GM04503 (cell line): ENCODE data around the gene TTC9.

ENCODE experiments used
- DNase-seq: peaks from one replicate; pipeline ENCODE4 v3.0.0-alpha.2; 2012; ENCODE audit warnings: low read depth

Gene TTC9

DNA sequence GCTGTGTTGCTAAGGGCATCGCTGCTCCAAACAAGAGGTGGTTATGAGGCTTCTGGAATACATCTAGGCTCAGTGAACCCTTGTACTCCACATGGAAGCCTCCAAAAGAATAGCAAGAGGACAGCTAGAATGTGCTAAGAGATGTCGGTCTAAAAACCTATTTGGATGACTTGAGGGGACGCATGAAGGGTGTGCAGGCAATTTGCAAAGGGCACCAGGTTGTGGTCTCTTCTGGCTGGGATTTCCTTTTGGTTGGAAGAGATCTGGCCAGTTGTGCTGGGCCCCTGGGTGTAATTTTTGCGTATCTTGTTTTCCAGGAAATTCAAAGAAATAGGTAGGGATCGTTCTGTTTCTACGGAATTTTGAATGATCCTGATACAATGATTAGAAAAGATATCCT is 4.2 kb downstream of the TTC9 start:
- no peak for DNase-seq

DNA sequence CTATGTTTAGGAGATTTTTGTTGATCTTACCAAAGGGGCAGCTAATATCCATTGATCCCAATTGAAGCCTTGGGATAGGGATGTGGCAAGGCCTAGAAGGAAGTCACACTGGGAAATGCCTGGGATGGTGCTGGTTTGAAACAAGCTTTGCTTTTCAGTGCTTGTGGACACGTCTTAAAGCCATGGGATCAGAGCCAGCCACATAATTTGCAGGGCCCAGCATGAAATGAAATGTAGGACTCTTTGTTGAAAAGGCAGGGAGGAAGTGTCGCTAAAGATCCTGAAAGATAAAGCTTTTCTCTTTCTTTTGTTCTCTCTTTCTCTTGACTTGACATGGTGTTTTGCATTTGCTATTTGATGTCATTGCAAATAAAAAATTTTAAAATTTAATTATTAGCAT is 5.0 kb downstream of the TTC9 start:
- no peak for DNase-seq

DNA sequence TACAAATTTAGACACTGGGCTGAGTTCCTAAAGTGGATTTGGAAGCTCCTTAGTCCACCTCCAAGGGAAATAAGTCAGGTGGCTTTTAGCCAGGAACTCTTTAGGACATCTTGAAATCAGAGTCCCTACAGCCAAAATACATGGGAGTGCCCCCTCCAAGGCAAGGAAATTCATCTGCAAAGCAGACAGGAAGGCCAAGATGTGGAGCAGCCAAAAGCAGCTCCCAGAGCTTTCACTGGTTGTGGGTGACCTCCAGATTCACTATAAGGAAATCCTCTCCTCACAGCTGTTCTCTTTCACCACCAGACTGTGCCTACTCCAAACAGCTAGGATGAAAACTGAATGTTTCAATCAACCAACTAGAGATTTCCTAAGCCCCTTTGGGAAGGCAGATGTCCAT is 6.6 kb downstream of the TTC9 start:
- DNase-seq, result no peak

DNA sequence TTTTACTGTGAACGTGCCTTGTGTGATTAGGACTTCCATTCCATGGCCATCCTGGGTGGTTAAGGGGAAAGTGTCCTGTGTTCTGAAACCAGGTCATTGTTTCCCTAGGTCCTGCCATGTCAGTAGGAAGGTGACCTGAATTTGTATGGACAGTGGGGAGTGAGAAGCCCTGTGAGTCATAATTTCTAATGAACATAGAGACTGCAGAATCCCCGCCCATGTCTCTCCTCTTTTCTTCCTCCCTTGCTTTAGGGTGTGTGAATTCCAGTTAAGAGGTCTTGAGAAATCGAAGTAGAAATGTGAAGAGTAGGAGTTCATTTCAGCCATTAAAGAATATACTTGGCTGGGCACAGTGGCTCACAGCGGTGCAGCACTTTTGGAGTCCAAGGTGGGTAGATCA is 8.1 kb downstream of the TTC9 start:
- no peak for DNase-seq

DNA sequence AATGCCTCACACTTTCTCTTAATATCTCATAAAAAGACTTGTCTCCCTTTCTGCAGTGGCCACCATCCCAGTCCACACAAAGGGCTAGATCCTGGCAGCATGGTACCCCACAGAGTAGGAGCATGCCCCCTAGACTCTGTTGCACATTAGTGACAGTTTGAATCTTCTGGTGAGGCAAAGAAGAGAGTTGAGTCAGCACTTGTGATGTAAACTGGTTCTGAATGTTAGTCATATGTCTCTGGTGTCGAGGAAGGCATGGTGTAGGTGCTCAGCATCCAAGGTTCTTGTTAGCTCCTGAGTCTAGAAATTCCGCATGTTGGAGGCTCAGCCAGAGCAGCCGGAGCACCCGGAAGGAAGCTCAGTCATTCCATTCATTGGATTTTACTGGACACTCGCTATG is 9.8 kb downstream of the TTC9 start:
- DNase-seq, result no peak

DNA sequence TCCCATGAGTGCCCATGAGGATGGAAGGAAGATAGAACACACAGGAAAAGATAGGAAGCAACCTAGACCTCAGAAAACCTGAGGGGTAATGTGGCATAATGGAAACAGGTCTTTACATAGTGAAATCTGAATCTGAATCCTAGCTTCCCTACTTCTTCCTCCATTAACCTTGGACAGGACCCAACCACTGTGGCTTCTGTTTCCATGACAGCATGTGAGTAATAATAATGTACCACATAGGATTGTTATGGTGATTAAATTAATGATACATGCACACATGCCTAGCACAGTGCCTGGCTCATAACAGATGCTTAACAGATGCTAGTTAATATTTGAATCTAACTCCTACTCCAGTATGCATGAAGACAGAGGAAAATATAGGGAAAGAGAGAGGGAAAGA is 11.2 kb downstream of the TTC9 start:
- no peak for DNase-seq

DNA sequence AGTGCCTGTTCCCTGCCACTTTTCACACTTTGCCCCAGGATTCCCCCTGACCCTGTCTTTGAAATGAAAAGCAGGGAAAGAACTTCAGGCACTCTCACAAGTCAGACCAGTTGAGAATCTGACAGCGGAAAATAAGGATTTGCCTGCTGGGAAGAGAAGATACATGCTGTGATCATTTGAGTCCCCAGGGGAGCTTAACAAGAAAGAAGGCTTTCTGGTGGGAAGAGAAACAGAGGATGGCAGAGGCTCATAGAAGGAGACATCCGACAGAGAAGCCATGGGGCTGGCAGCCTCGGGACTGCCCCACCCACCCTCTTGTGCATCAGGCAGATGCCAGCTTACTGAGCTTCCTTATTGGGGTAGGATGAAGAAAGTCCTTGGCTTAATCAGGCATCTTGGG is 11.9 kb downstream of the TTC9 start:
- DNase-seq, result no peak

DNA sequence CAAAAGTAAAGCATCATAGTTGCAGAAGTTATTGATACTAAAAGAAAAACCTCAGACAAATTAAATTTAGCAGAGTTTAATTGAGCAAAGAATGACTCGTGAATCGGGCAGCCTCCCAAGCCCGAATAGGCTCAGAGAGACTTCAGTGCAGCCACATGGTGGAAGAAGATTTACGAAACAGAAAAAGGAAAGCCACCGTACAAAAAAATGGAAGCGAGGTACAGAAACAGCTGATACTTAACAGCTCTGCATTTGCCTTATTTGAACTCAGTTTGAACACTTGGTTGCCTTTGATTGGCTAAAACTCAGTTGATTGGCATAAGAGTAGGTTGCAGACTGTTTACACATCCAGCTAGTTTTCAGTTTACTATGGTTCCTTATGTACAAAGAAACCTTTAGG is 12.9 kb downstream of the TTC9 start:
- no peak for DNase-seq

DNA sequence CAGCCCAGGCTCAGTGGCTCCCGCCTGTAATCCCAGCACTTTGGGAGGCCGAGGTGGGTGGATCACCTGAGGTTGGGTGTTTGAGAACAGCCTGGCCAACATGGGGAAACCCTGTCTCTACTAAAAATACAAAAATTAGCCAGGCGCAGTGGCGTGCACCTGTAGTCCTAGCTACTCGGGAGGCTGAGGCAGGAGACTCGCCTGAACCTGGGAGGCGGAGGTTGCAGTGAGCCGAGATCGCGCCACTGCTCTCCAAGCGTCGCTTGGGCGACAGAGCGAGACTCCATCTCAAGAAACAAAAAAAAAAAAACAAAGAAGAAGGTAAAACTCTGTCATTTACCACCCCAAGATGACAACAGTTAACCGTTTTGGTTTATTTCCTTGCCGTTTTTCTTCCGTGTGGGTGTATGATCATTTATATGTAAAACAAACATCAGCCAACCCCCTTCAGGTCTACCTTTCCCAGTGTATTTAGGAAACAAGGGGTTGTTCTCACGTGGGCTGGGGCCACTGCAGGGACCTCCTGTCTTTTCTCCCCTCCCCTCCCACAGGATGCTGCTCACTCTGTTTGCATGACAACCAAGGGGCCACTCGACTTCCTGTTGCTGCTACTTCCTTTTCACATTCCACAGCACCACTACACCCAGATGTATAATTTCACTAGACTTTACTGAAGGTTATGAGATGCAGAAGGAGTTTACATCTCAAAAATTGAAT is 13.6 kb downstream of the TTC9 start:
- no peak for DNase-seq

DNA sequence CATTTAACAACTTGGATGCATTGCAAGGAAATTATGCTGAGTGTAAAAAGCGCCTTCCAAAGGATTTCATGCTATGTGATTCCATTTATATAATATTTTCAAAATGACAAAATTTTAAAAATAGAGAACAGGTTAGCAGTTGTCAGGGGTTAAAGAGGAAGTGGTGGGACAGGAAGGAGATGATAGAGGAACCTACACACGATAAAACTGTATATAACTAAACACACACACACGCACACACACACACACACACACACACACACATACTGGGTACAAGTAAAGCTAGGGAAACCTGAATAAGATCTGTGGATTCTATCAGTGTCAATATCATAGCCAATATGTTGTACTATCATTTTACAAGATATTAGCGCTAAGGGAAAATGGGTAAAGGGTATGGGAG is 17.2 kb downstream of the TTC9 start:
- DNase-seq, result no peak

DNA sequence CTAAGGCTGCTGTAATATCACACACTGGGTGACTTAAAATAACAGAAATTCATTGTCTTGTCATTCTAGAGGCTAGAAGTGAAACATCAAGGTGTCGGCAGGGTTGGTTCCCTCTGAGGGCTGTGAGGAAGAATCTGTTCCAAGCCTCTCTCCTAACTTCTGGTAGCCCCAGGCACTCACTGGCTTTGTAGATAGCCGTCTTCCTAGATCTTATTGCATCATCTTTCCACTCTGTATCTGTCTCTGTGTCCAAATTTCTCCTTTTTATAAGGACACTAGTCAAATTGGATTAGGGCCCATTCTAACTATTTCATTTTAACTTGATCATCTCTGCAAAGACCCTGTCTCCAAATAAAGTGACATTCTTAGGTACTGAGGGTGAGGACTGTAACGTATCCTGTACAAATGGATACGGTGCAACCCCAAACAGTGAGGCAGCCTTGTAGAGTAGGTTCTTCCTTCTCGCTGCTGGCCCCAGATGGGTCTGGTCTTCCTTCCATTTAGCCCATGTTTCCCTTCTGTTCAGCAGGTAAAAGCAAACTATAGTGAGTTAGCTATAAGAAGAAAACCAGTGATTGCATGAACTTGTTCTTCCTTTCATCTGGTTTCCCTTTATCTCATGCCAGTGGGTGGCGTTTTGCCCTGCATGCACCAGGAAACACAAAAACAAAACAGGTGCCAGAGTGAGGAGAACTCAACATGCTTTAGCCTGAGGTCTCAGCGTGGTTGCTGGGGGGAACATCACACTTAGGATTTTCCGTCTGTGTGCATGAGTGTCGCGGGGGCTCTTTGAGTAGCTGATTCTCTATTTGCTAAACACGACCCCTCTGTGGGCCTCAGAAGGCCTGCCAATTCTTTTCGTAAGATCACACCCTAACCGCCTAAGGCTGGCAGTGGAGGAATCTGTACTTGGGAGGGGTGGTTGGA is 19.5 kb downstream of the TTC9 start:
- DNase-seq, result no peak

DNA sequence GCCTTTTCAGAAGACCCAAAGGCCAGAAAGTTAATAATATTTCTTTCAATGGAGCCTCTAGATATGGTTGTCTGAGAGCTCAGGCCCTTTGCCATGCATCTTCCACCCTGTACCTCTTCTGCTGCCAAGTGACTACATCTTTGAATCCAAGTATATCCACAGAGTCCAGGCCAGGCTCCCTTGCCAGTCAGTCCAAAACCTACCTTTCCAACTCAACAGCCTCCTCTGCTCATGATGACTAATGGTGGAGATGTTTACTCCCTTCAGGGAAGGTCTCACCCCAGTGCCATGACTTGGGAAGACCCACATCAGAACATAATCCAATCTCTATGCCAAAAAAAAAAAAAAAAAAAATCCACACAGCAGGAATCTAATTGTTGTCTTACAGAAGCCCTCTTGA is 20.4 kb downstream of the TTC9 start:
- DNase-seq, result no peak

DNA sequence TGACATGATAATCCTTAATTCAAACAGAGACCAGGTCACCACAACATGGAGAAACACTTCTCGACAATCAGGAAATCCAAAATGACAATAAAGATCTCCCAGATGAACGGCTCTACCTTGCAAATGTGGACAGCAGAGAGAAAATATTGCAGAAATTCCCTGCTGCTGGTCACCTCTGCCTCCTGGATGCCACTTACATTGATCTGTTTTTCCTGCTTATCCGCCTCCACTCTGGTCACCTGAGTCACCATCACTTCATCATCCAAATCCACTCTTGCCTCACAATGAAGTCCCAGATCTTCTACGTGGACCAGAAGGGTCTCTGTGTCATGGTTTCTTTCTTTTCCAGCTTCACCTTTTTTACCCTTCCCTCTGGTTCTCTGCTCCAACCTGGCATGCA is 21.1 kb downstream of the TTC9 start:
- no peak for DNase-seq

DNA sequence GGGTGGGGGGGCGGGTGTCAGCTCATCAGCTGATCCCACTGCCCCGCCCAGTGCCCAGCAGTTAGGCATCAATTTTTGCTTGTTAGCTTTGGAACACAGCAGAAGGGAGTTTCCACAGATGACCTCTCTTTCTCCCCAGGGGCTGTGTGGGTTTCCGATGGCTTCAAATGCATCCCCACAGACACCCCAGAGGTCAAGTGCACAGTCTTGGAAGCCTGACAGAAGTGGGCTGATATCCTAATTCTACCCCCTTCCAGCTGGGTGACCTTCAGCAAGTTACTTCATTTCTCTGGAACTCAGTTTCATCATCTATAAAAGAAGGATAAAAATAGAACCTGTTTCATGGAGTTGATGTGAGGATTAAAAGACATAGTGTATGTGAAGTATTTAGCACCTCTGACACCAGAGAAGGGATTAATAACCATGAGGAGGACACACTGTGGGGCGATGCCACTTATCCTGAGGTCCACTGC is 22.0 kb downstream of the TTC9 start:
- no peak for DNase-seq

DNA sequence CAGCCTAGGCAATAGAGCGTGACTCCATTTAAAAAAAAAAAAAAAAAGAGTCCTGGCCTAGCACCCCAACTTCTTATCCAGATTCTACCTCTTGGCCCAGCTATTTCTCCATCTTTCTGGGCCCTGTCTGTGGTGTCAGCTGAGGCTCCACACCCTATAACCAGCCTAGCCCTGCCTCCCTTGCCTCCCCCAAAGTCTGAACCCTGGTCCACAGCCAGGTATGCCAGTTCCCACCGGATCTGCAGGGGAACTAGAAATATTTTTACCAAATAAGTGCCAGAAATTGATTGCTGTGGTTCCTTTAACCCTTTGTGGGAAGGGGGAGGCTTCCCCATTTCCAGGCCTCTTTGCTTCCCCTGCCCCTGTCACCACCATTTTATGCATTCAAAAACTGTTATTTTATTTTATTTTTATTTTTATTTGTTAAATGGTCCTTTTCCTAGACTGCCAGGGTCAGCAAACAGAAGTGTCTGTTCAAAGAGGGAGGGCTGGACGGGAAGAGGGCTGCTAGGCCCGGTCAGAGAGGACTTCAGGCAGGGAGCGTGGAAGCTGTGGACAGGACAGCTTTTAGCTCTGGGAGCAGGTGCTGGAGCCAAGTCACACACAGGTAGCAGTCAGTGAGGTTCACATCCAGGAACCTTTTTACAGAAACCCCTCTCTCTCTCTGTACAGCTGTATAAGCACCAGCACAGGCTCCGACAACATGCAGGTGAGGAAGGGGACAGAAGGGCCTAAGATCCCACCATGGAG is 23.2 kb downstream of the TTC9 start:
- no peak for DNase-seq

DNA sequence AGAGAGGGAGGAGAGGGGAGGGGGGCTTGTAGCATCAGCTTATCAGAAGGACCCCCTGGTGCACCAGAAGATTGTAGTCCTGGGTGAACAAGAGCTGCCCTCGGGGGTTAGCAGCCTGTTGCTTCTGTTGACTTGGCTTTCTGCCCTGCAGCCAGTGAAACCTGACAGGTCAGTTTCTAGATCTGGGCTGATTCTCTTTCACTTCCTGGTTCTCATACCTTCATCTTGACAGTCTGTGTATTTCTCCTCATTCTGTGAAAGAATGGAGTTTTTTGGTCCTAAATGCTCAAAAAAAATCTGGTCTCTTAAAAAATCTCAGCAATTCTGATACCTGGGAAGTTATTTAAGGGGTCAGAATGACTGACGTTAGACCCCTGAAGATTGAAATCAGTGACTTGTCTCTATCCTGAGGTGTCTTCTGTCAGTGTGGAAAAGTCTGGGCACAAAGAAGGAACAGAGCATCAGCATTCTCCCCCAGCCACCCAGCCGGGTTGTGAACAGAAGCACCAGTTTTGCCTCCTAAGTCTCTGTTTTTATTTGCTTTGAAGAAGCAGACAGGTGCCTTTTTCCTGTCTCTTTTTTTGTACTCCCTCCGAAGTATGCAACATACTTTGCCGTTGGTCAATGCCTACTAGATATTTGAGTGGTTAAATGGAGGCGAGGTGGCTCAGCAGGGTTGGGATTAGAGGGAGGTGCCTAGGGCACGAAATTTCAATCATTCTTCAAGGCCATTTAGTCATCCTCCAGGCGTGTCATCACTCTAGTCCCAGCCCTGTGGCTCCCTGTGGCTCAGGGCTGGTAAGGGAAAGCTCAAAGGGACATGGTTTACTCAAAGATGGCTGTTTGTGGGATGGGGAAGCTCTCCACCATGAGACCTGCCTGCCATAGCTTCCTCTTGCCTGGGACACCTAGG is 24.0 kb downstream of the TTC9 start:
- no peak for DNase-seq

DNA sequence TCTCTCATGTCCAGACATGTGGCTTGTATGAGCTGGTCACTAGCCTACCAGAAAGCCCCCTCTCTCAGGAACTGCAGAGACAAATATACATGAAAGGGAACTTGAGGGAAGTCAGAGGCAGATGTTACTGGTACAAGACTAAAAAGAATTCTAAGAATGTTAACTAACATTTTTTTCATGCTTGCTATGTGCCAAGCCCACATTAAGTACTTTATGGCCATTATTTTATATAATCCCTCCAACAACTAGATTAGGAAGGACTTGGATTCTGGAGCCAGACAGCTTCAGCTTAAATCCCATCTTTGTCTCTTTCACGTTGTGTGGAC is 24.6 kb downstream of the TTC9 start:
- DNase-seq, result no peak

DNA sequence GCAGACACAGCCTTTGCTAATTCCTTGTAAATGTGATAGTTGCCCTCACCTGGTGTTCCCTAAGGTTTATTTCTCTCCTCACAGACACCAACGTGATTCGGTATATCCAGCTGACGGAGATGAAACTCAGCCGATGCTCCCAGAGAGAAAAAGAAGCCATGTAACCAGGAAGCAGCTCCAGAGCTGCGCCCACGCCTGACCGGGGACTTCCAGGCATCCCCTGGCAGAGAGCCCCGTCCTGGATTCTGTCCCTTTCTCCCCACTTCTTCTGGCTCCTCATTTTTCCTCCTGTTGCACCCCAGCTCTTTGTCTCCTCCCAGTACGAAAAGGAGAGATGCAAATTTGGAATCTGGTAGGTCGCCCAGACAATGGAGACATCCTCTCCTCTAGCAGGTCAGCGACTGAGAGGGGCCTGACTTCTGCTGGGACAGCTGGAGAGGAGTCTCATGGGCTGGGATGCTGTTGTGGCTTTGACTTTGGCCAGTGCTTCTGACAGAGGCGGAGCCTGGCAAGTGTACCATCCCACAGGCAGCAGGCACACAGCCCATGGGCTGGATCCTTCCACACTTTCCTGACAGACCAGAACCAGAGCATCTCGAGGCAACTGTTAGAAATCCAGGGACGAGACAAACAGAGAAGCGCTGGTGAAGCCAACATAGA is 29.4 kb downstream of the TTC9 start:
- DNase-seq, result no peak

DNA sequence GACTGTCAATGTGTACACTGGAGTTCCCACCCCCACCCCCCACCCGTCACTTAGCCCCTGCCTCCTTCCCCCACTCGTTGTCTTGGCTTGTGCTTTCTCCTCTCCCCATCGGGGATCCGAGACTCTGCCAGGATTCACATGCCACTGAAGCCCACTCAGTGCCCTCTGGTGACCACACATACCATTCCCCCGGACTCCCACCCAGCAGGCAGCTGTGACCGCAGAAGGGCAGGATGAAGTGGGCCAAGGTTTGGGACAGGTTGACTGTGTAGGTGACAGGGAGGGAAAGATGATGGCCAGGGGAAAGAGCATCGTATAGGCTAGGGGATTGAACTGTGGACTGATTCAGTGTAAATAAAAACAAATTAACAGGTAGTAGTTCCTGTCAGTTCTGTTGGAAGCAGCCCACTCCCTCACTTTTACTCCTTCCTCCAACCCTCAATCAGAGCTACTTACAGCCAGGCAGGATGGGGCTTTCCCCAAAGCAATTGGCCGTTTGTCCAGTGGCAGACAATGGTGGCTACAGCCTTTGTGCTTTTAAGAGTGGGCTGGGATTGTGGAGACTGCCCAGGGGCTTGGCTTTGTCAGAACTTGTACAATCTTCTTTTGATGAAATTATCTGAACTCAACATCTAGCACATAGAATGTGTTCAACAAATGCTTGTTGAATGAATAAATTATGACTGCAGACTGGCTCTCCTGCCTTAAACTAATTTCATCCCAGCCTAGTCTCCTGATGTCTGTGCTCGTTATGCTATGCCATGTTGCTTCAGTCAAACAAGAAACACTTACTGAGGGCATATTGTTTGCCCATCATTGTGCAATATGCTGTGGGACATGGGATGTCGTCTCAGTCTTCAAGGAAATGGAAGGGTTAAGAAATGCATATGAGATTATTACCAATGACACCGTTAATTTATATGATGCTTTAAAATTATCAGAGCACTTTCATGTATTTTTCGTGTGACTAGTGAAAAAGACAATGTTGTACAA is 30.2 kb downstream of the TTC9 start:
- DNase-seq, result no peak

DNA sequence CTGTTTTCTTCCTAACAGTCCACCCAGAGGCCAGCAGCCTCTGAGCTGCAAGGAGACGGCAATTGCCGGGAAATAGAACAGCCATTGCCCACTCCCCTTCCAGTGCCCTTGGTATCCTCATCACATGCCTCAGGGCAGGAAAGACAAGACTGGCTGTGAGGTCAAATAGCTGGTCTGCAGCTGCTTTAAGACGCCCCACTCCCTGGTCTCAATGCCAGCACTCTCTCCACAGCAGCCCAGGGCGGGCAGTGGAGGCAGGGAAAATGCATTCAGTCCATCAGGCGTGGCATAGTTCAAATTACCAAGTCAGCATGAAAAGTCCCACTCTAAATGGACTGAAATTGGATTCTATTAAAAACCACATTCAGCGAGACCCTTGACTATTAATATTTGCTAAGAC is 35.6 kb downstream of the TTC9 start:
- DNase-seq, result no peak
